AG04450 (cell line): ENCODE results near the gene MTFR2. TPM values are rescaled to one million over a fixed set of nuclear protein-coding genes. Genes with fewer than 3 reads are reported as not detected.

ENCODE experiments used
- CTCF ChIA-PET: fragments of 300-600, 350-600 bp; formaldehyde crosslinking; extraction: SDS; loops from one replicate; lab custom pipeline; 2022; ENCODE audit warnings: antibody characterized with exemption, inconsistent platforms; lab: Charles Lee
- POLR2A ChIA-PET: fragments of 350-600 bp; formaldehyde crosslinking; extraction: SDS; loops from one replicate; lab custom pipeline; 2021; ENCODE audit warnings: antibody characterized with exemption, inconsistent platforms; lab: Yijun Ruan, JAX
- DNase-seq: peaks from one replicate; pipeline ENCODE4 v3.0.0-alpha.2; 2011; ENCODE audit warnings: low read depth, low spot score
- H3K27ac ChIP-seq: one replicate; pipeline ENCODE4 v1.5.1; 2012; ENCODE audit warnings: low read depth, low read length, control low read depth
- H3K27me3 ChIP-seq: one replicate; pipeline ENCODE4 v1.6.0; 2012; ENCODE audit warnings: low read length; ENCODE audit not compliant: control insufficient read depth, insufficient read depth
- H3K4me3 ChIP-seq: 2 replicates; pipeline ENCODE4 v1.5.1; 2011; ENCODE audit warnings: mild to moderate bottlenecking, low read depth, low read length, control low read depth
- H3K9me3 ChIP-seq: 2 replicates; pipeline ENCODE4 v1.5.1; 2012; ENCODE audit warnings: low read length; ENCODE audit not compliant: control insufficient read depth, insufficient read depth
- polyA plus RNA-seq: library from polyadenylated mRNA; depleted of rRNA; stranded (reverse); fragments of >200 nt; gene quantifications from 2 replicates; pipeline ENCODE4 v1.2.3, GENCODE V29; 2011
- TF ChIP-seq, protein P1 (sequence below): IDR thresholded peaks from 2 replicates; pipeline ENCODE4 v1.5.1; 2011; ENCODE audit warnings: low read depth, low read length, control low read depth, inconsistent platforms

Gene MTFR2
- polyA plus RNA-seq, 1 experiment, result 3.3 TPM

DNA sequence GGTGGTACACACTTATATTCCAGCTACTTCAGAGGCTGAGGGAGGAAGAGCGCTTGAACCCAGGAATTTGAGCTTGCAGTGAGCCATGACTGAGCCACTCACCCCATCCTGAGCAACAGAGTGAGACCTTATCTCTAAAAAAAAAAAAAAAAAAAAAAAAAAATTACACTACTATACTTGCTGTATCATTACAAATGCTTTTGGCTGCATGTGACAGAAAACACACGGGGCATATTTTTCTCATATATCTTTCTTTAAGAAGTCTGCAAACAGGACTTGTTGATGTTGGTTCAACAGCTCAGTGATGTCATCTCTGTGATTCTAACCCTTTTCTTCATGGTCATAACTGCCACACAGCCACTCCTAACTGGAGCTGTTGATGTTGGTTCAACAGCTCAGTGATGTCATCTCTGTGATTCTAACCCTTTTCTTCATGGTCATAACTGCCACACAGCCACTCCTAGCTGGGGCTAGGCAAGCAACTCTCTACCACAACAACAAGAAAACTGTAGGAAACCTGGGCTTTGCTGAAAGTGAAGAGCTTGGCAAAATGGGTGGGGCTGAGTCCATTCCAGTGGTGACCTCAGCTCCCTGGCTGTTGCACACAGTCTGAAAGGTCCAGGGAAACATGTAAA lies 19.8 kb downstream of the MTFR2 start:
- TF ChIP-seq, protein P1, sequence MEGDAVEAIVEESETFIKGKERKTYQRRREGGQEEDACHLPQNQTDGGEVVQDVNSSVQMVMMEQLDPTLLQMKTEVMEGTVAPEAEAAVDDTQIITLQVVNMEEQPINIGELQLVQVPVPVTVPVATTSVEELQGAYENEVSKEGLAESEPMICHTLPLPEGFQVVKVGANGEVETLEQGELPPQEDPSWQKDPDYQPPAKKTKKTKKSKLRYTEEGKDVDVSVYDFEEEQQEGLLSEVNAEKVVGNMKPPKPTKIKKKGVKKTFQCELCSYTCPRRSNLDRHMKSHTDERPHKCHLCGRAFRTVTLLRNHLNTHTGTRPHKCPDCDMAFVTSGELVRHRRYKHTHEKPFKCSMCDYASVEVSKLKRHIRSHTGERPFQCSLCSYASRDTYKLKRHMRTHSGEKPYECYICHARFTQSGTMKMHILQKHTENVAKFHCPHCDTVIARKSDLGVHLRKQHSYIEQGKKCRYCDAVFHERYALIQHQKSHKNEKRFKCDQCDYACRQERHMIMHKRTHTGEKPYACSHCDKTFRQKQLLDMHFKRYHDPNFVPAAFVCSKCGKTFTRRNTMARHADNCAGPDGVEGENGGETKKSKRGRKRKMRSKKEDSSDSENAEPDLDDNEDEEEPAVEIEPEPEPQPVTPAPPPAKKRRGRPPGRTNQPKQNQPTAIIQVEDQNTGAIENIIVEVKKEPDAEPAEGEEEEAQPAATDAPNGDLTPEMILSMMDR, result no peak
- ChIA-PET CTCF (interaction anchor here (0.6 to 1.1 kb wide), 4 partner anchors 17 to 694 kb away, joined by 3 read pairs; no protein-coding TSS in a partner anchor), POLR2A (interaction anchor here (0.7 kb wide), 1 partner anchor 379 kb away, joined by 7 read pairs; no protein-coding TSS in a partner anchor)
- no peaks in the 10 kb centered on the region for H3K9me3 ChIP-seq
- no peak for DNase-seq
- no peaks in the 10 kb centered on the region for H3K27me3 ChIP-seq
- H3K4me3 ChIP-seq, result no peak overlapping the region
- H3K27ac ChIP-seq, result no peak overlapping the region

DNA sequence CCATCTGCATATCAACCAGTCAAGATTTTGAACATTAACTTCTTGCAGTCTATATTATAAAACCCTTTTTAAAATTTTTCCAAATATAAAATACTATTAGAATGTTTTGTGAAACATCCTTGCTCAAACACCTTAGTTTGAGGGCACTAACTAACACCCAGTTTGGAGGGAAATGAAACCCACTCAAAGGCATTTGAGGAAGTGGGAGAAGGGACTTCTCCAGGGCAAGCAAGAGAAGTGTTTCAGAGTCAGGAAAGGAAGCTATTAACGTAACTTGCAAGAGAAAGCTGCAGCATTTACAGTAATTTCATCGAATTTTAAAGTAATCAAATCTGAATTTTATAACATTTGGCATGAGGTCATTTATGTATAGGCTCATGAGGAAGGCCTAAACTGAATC lies 21.3 kb downstream of the MTFR2 start:
- H3K27ac ChIP-seq, result no peak overlapping the region
- ChIA-PET POLR2A (no interaction called here), CTCF (no interaction called here)
- DNase-seq, result no peak
- no peaks in the 10 kb centered on the region for H3K9me3 ChIP-seq
- no peak overlapping the region for H3K4me3 ChIP-seq
- H3K27me3 ChIP-seq, result no peaks in the 10 kb centered on the region
- TF ChIP-seq, protein P1, result no peak

DNA sequence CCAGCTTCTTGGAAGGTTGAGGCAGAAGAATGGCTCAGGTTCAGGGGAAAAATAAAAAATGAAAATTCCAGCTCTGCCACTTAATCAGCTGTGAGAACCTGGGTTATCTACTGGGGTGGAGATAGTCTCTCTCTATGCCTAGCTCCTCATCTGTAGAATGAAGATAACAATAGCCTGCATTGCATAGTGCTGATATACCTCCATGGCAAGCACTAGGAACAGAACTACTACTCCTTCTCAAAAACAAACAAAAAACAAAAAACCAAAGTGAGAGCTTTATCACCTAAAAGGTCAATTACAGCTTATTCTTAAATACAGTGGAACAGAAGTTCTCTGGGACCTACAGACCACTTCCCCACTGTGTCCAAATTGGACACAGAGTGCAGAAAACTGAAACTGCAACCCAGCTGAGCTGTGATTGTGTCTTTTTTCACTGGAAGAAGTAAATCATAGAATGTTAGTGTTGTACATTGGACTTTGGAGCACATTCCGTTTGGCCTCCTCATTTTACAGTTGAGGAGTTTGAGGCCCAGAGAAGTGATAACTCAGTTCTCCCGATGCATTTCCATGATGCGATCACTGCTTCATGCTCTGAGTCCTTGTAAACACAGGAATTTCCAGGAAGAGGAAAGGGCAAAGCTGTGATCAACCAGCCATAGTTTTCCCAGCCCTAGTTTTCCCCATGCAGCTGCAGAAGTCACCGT lies 23.3 kb downstream of the MTFR2 start:
- POLR2A ChIA-PET, result interaction anchor here (1.0 kb wide), 1 partner anchor 212 kb away, joined by 3 read pairs; no protein-coding TSS in a partner anchor
- Histone ChIP-seq H3K4me3 (no peak overlapping the region), H3K27me3 (no peaks in the 10 kb centered on the region), H3K27ac (no peak overlapping the region), H3K9me3 (no peaks in the 10 kb centered on the region)
- no peak for DNase-seq
- CTCF ChIA-PET, result interaction anchor here (0.6 to 2.8 kb wide), 92 partner anchors 10 to 803 kb away, joined by 3 to 44 read pairs (median 4); partner anchors contain the start of gene MTFR2
- TF ChIP-seq, protein P1, result no peak

DNA sequence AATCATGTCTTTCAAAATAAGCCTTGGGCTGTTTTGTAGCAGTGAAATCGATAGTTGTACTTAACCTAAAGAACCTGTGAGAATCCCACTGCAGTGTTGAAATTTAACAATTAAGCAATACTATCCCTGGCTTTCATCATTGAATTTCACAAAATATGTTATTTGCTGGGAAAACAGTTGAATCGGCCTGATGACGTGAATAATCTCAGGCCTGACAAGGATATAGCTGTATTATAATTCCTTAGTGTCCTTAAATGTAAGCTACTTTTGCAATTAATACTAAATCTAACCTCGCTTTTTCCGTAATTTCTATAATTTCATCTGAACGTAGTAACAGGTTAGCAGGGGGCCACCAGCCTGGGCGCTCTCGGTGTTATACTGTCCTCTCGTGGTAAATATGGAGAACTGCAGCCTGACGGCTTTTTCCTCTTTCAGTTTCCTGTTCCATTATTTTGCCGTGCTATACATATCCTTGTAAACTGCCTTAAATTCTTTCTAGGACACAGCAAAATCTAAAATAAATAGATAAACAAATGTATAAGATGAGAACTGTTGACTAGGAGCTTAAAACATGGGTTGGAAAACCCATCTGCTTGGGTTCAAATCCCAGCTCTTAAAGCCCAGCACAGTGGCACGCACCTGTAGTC lies 24.0 kb downstream of the MTFR2 start:
- Histone ChIP-seq H3K27me3 (no peaks in the 10 kb centered on the region), H3K27ac (no peak overlapping the region), H3K9me3 (no peaks in the 10 kb centered on the region), H3K4me3 (no peak overlapping the region)
- TF ChIP-seq, protein P1, result peak; percentile 100
- ChIA-PET POLR2A (interaction anchor here (1.0 kb wide), 1 partner anchor 211 kb away, joined by 3 read pairs; no protein-coding TSS in a partner anchor), CTCF (interaction anchor here (0.6 to 2.8 kb wide), 114 partner anchors 8 to 802 kb away, joined by 3 to 44 read pairs (median 4); partner anchors contain the start of genes MTFR2 and PDE7B)
- DNase-seq, result peak; percentile 29
